NCI-H345 treated with DMSO at 0.1 percent for 48 hours (cell line): ENCODE data around the gene CDCA4.

Source experiments
- DNase-seq: peaks from one replicate; lab custom pipeline; 2025; ENCODE audit not compliant: unreplicated experiment; lab: John Stamatoyannopoulos, UW

The CDCA4 gene

GRCh38 chr14:104964546-104964945, 56.3 kb downstream of the CDCA4 start:
- no peak for DNase-seq
